DND-41 (cell line): ENCODE data around the gene PIP4K2A.

Source experiments
- ATAC-seq: fragments of 200-7000 bp; cut with Tn5 transposase; 3 replicates; pipeline ENCODE4 v1.9.1; 2021; ENCODE audit warnings: low read depth; ENCODE audit not compliant: insufficient read depth
- DNase-seq: peaks from one replicate; pipeline ENCODE4 v3.0.0-alpha.2; 2020
- H2AFZ ChIP-seq: 2 replicates; pipeline ENCODE4 v1.6.0; 2012; ENCODE audit warnings: low read depth, low read length
- H3K27ac ChIP-seq: 2 replicates; pipeline ENCODE4 v1.5.1; 2012; ENCODE audit warnings: low read length, inconsistent platforms
- H3K27me3 ChIP-seq: fragments of 200-600 bp; sonication (generic); 2 replicates; pipeline ENCODE4 v1.6.0; 2012; ENCODE audit warnings: low read length, mild to moderate bottlenecking, inconsistent platforms; ENCODE audit not compliant: insufficient read depth, poor library complexity
- H3K36me3 ChIP-seq: 2 replicates; pipeline ENCODE4 v1.5.1; 2012; ENCODE audit warnings: low read length, inconsistent platforms; ENCODE audit not compliant: insufficient read depth
- H3K4me1 ChIP-seq: 2 replicates; pipeline ENCODE4 v1.5.1; 2012; ENCODE audit warnings: mild to moderate bottlenecking, low read length; ENCODE audit not compliant: insufficient read depth
- H3K4me2 ChIP-seq: 2 replicates; pipeline ENCODE4 v1.6.0; 2012; ENCODE audit warnings: mild to moderate bottlenecking, moderate library complexity, low read length, inconsistent platforms; ENCODE audit not compliant: insufficient read depth
- H3K4me3 ChIP-seq, 2 experiments: fragments of 200-600 bp in 1 of 2; shearing (Covaris generic) in 1 of 2; 2 replicates each; pipeline ENCODE4 v1.5.1; 2012 to 2016; ENCODE audit warnings: inconsistent platforms in 2 of 2, low read length in 2 of 2, mild to moderate bottlenecking in 2 of 2, low read depth in 1 of 2, moderate library complexity in 1 of 2
- H3K79me2 ChIP-seq: 2 replicates; pipeline ENCODE4 v1.6.0; 2012; ENCODE audit warnings: low read length, inconsistent platforms; ENCODE audit not compliant: insufficient read depth
- H3K9ac ChIP-seq: 2 replicates; pipeline ENCODE4 v1.6.0; 2012; ENCODE audit warnings: low read depth, mild to moderate bottlenecking, inconsistent platforms, low read length, moderate library complexity
- H3K9me3 ChIP-seq: 2 replicates; pipeline ENCODE4 v1.5.1; 2012; ENCODE audit warnings: low read length, moderate library complexity, mild to moderate bottlenecking, inconsistent platforms; ENCODE audit not compliant: insufficient read depth, severe bottlenecking
- H4K20me1 ChIP-seq: 2 replicates; pipeline ENCODE4 v1.6.0; 2012; ENCODE audit warnings: low read length; ENCODE audit not compliant: insufficient read depth
- CTCF ChIP-seq: IDR thresholded peaks from 2 replicates; pipeline ENCODE4 v1.5.1; 2012; ENCODE audit warnings: borderline replicate concordance, low read length, moderate library complexity, mild to moderate bottlenecking; ENCODE audit not compliant: poor library complexity, severe bottlenecking; ENCODE audit errors: extremely low read depth
- EZH2 ChIP-seq: IDR thresholded peaks from 3 replicates; pipeline ENCODE4 v1.6.1; 2012; ENCODE audit warnings: borderline replicate concordance, low read depth, mild to moderate bottlenecking, moderate library complexity, low read length, inconsistent platforms; ENCODE audit not compliant: severe bottlenecking

The PIP4K2A gene

GRCh38 chr10:22649994-22650393 is 64.4 kb downstream of the PIP4K2A start:
- Histone ChIP-seq H3K9me3 (no peaks in the 10 kb centered on the region), H3K4me2 (no peak overlapping the region), H3K4me1 (peaks cover 57% of the 10 kb centered on the region), H2AFZ (no peak overlapping the region), H3K27me3 (no peaks in the 10 kb centered on the region), H3K27ac (no peak overlapping the region), H4K20me1 (peaks cover 85% of the 10 kb centered on the region), H3K4me3 (no peak overlapping the region), H3K79me2 (peaks cover 53% of the 10 kb centered on the region), H3K9ac (no peak overlapping the region), H3K36me3 (peaks cover 11% of the 10 kb centered on the region)
- ATAC-seq: no peak
- no peak for TF ChIP-seq EZH2
- TF ChIP-seq CTCF: no peak
- DNase-seq: no peak

- DNase-seq (no peak), ATAC-seq (no peak)
- no peaks in the 10 kb centered on the region for H3K27me3 ChIP-seq
- H3K9ac ChIP-seq: no peak overlapping the region
- H2AFZ ChIP-seq: no peak overlapping the region
- peaks cover 11% of the 10 kb centered on the region for H3K36me3 ChIP-seq
- H4K20me1 ChIP-seq: peaks cover 85% of the 10 kb centered on the region
- H3K4me3 ChIP-seq: no peak overlapping the region
- H3K79me2 ChIP-seq: peaks cover 54% of the 10 kb centered on the region
- peaks cover 57% of the 10 kb centered on the region for H3K4me1 ChIP-seq
- no peak overlapping the region for H3K4me2 ChIP-seq
- TF ChIP-seq CTCF (no peak), EZH2 (no peak)
- no peaks in the 10 kb centered on the region for H3K9me3 ChIP-seq
- H3K27ac ChIP-seq: no peak overlapping the region
Measured at GRCh38 chr10:22649390-22649841, 65.0 kb downstream of the PIP4K2A start.

- H3K4me2 ChIP-seq: no peak overlapping the region
Measured at GRCh38 chr10:22648547-22648961, 65.8 kb downstream of the PIP4K2A start.

More at GRCh38 chr10:22648547-22648961, 65.8 kb downstream of the PIP4K2A start:
- H4K20me1 ChIP-seq: peaks cover 87% of the 10 kb centered on the region
- DNase-seq: no peak
- H3K79me2 ChIP-seq: peaks cover 60% of the 10 kb centered on the region
- peaks cover 11% of the 10 kb centered on the region for H3K36me3 ChIP-seq
- ATAC-seq: no peak
- no peak for TF ChIP-seq CTCF
- TF ChIP-seq EZH2: no peak
- no peak overlapping the region for H3K9ac ChIP-seq
- no peak overlapping the region for H3K27ac ChIP-seq
- peaks cover 57% of the 10 kb centered on the region for H3K4me1 ChIP-seq
- no peak overlapping the region for H2AFZ ChIP-seq
- H3K9me3 ChIP-seq: no peaks in the 10 kb centered on the region
- H3K27me3 ChIP-seq: no peaks in the 10 kb centered on the region
- H3K4me3 ChIP-seq: no peak overlapping the region
